Measurements from ENCODE around the gene TINCR.

Gene TINCR

DNA sequence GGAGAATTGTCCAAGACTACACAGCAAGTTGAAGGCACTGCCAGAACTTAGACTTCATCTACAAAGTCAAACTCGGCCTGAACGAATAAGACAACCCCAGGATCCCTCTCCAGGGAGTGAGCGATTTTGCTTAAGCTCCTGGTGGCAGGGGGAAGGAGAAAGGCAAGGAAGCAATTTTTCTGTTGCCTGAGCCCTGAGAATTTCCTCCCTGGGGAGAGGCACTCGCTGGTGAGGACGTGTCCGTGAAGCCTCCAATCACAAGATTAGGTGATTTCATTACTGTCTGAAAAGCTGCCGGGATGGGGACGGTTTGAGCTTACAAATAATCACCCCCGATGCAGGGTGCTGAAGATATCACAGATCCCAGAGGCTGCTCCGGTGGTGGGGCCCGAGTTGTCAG lies 45.6 kb downstream of the TINCR start:
- intact Hi-C loops (cut with DNase I) = no loop called here
- peak in 1 of 10 donors; percentile 49 for DNase-seq

DNA sequence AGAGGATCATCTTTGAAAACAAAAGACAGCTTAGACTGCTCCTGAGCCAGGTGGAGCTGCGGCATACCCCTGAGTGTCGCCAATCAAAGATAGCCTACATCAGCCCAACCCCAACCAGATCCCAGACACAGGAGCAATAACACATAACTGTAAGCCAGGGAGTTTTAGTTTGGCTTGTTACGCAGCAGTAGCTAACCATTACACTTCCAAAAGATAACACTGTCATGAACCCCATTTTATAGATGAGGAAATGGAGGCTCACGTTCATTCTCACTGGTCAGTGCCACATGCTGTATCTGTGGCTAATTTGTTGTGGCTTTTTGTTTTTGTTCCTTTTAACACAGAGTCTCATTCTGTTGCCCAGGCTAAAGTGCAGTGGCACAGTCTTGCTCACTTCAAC lies 47.3 kb downstream of the TINCR start:
- no peak for DNase-seq
- intact Hi-C loops (cut with DNase I) = no loop called here

DNA sequence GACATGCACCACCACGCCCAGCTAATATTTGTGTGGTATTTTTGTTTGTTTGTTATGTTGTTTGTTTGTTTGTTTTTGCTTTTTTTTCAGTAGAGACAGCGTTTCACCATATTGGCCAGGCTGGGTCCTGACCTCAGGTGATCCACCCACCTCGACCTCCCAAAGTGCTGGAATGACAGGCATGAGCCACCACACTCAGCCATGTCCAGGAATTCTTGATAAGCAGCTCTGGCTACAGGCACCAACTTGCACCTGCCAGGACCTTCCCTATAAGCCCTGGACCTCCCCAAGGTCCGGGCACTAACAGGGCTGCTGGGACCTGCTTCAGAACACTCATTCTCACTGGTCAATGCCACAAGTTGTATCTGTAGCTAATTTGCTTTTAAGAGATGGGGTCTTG lies 48.7 kb downstream of the TINCR start:
- peak in 1 of 10 donors; percentile 5 for DNase-seq
- intact Hi-C loops (cut with DNase I) = no loop called here

DNA sequence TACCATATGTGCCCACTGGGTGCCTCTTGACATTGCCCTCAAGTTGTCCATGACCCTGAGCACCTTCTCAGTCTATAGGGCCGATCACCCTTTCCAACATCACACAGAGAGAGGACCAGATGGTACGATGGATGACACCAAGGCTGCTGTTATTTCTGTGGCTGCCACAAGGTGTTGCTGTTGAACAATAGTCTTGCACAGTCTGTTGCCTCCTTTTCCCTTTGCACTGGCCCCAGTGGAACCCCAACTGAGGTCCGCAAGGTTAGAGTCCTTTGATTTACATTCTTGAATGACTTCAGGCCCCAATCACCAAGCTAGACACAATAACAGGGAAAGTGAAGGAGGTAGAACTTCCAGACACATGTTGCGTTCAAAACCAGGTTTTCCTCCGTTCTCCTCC lies 52.0 kb downstream of the TINCR start:
- DNase-seq = no peak
- intact Hi-C loops (cut with DNase I) = no loop called here

DNA sequence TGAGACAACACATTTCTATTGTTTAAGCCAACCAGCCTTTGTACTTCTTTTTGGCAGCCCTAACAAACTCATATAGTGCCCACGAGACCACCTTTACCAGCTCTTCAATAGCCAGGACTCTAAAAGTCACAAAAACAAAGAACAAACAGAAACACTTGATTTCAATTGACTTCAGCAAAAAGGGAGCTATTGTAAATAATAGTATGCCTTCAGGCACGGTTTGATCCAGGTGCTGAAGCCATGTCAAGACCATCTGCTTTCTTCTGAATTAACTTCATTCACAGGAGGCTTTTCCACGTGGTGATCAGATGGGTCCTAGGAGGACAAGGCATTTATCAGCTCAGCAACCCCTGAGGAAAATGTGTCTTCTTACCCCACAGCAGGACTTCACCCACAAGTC lies 53.8 kb downstream of the TINCR start:
- intact Hi-C loops (cut with DNase I) = no loop called here
- DNase-seq = no peak

DNA sequence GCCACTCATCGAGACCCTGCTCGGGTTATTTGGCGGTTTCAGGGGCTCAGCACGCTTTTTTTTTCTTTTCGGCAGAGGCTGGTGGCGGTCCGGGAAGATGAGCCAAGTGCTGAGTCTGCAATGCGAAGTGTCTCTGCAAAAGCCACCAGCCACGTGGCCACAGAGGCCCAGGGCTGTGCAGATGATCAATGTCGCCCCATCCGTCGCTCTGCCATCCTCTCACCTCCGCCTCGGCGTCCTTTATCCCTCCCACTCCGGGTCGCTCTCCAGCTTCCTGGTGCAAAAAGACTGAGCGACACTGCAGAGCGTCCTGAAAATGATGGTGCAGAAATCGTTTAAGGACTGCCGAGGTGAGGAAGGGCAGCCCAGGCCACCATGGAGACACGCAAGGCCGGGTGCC lies 55.0 kb downstream of the TINCR start:
- DNase-seq = no peak
- intact Hi-C loops (cut with DNase I) = no loop called here
